Hepatocyte (in vitro differentiated cells): Measurements from ENCODE around the gene TPM2. TPM values are rescaled to one million over a fixed set of nuclear protein-coding genes. Genes with fewer than 3 reads are reported as not detected.

Experiments
- DNase-seq: peaks from one replicate; pipeline ENCODE4 v3.0.0-alpha.2; 2016; ENCODE audit warnings: low spot score
- H2AFZ ChIP-seq: fragments of 200-600 bp; sonication (generic); 2 replicates; pipeline ENCODE4 v1.6.0; 2016; ENCODE audit warnings: antibody characterized with exemption, mild to moderate bottlenecking
- H3K27ac ChIP-seq: fragments of 200-600 bp; sonication (generic); 2 replicates; pipeline ENCODE4 v1.5.1; 2016; ENCODE audit warnings: mild to moderate bottlenecking
- H3K27me3 ChIP-seq: fragments of 200-600 bp; sonication (generic); 2 replicates; pipeline ENCODE4 v1.6.1; 2016
- H3K36me3 ChIP-seq: fragments of 200-600 bp; sonication (generic); replicated peaks from 2 replicates; pipeline ENCODE4 v1.5.1; 2016; ENCODE audit warnings: low read depth; ENCODE audit not compliant: insufficient read depth
- H3K4me1 ChIP-seq: fragments of 200-600 bp; sonication (generic); 2 replicates; pipeline ENCODE4 v1.5.1; 2016; ENCODE audit warnings: mild to moderate bottlenecking, moderate library complexity; ENCODE audit not compliant: insufficient read depth
- H3K4me2 ChIP-seq: fragments of 200-600 bp; sonication (generic); 2 replicates; pipeline ENCODE4 v1.6.0; 2016
- H3K4me3 ChIP-seq: fragments of 200-600 bp; sonication (generic); 2 replicates; pipeline ENCODE4 v1.5.1; 2016; ENCODE audit warnings: mild to moderate bottlenecking
- H3K79me2 ChIP-seq: fragments of 200-600 bp; sonication (generic); 2 replicates; pipeline ENCODE4 v1.6.0; 2017; ENCODE audit warnings: mild to moderate bottlenecking
- H3K9me2 ChIP-seq: fragments of 200-600 bp; sonication (generic); replicated peaks from 2 replicates; pipeline ENCODE4 v1.6.0; 2017; ENCODE audit warnings: mild to moderate bottlenecking; ENCODE audit not compliant: insufficient read depth
- H3K9me3 ChIP-seq: fragments of 200-600 bp; sonication (generic); 2 replicates; pipeline ENCODE4 v1.5.1; 2016; ENCODE audit warnings: low read depth, mild to moderate bottlenecking
- H4K20me1 ChIP-seq: fragments of 200-600 bp; sonication (generic); 2 replicates; pipeline ENCODE4 v1.6.0; 2016; ENCODE audit warnings: mild to moderate bottlenecking; ENCODE audit not compliant: insufficient read depth, poor library complexity, severe bottlenecking
- CTCF ChIP-seq: fragments of 200-600 bp; sonication (generic); IDR thresholded peaks from 2 replicates; pipeline ENCODE4 v1.5.1; 2016; ENCODE audit warnings: antibody characterized with exemption, mild to moderate bottlenecking; ENCODE audit not compliant: poor library complexity
- EZH2 ChIP-seq: fragments of 200-600 bp; sonication (generic); IDR thresholded peaks from 2 replicates; pipeline ENCODE4 v1.6.1; 2016; ENCODE audit warnings: antibody characterized with exemption, mild to moderate bottlenecking, borderline replicate concordance
- EZH2phosphoT487 ChIP-seq: fragments of 200-600 bp; sonication (generic); IDR thresholded peaks from one replicate; pipeline ENCODE4 v1.6.1; 2018; ENCODE audit warnings: antibody characterized with exemption, mild to moderate bottlenecking, low read depth, moderate library complexity; ENCODE audit not compliant: unreplicated experiment, severe bottlenecking
- WGBS: methylation state at CpG from one replicate; pipeline ENCODE4 v1.1.6; 2016; ENCODE audit warnings: low lambda C conversion rate; ENCODE audit errors: missing lambda C conversion rate; 5-methylcytosine and 5-hydroxymethylcytosine counted together
- polyA plus RNA-seq: library from polyadenylated mRNA; unstranded; fragments of >200 nt; fragmentation: Nextera tagmentation; extraction: Ambion mirVana; gene quantifications from 2 replicates; pipeline ENCODE4 v1.2.1, GENCODE V29; 2016
- total RNA-seq: library from RNA; depleted of rRNA; stranded (reverse); fragments of >200 nt; gene quantifications from 2 replicates; pipeline ENCODE4 v1.2.3, GENCODE V29; 2014

Gene TPM2
- total and polyA plus RNA-seq, 2 experiments from 2014 or later: 98.7 to 166 TPM

DNA sequence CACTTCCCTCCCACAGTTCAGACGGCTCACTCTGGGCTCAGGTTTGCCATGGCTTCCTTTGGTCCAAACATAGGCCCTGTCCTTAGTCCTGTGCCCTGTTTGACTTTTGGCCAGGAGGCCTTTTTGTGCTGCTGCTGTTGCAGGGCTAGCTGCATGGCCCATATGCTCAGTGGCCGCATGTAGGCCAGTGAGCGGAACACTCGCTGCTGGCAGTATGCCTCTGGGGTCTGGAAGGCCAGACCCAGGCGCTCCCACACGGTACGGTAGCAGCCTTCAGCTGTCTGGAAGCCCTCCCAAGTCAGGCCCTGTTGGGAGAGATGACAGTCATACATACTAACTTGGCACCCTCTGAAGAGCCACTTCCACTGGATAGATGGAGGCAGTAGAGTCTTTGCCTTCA lies 47.4 kb upstream of the TPM2 start:
- H3K4me3 ChIP-seq: no peak overlapping the region
- peaks cover 6% of the 10 kb centered on the region for H4K20me1 ChIP-seq
- 89% methylated on average over 7 of the region's 7 CpGs for WGBS
- no peak overlapping the region for H3K27ac ChIP-seq
- no peaks in the 10 kb centered on the region for H3K27me3 ChIP-seq
- no peak for TF ChIP-seq EZH2
- no peak for TF ChIP-seq EZH2phosphoT487
- no peak for TF ChIP-seq CTCF
- H3K4me1 ChIP-seq: peaks cover 14% of the 10 kb centered on the region
- peaks cover 24% of the 10 kb centered on the region for H3K79me2 ChIP-seq
- no peaks in the 10 kb centered on the region for H3K9me3 ChIP-seq
- DNase-seq: no peak
- no peak overlapping the region for H2AFZ ChIP-seq
- no peaks in the 10 kb centered on the region for H3K36me3 ChIP-seq
- no peak overlapping the region for H3K4me2 ChIP-seq
- no peaks in the 10 kb centered on the region for H3K9me2 ChIP-seq

DNA sequence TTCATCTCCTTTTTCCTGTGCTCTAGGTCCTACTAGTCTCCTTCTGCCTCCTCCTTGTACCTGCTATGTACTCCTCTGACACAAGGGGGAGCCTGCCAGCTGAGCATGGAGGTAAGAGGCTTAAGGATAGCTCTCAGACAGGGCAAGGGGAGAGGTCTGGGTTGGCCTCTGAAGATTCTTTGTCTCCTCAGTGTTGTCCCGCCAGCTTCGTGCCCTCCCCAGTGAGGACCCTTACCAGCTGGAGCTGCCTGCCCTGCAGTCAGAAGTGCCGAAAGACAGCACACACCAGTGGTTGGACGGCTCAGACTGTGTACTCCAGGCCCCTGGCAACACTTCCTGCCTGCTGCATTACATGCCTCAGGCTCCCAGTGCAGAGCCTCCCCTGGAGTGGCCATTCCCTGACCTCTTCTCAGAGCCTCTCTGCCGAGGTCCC lies 46.5 kb upstream of the TPM2 start:
- peaks cover 30% of the 10 kb centered on the region for H3K79me2 ChIP-seq
- H3K27ac ChIP-seq: peak overlapping the region; percentile 14
- H3K4me2 ChIP-seq: no peak overlapping the region
- H3K27me3 ChIP-seq: no peaks in the 10 kb centered on the region
- no peaks in the 10 kb centered on the region for H3K9me3 ChIP-seq
- H4K20me1 ChIP-seq: peaks cover 6% of the 10 kb centered on the region
- peaks cover 15% of the 10 kb centered on the region for H3K4me1 ChIP-seq
- 50% methylated on average over 5 of the region's 5 CpGs for WGBS
- no peak overlapping the region for H3K4me3 ChIP-seq
- no peaks in the 10 kb centered on the region for H3K9me2 ChIP-seq
- no peaks in the 10 kb centered on the region for H3K36me3 ChIP-seq
- no peak overlapping the region for H2AFZ ChIP-seq
- peak; percentile 81 for DNase-seq
- TF ChIP-seq CTCF: peak; percentile 75
- TF ChIP-seq EZH2: no peak

- H2AFZ ChIP-seq: no peak overlapping the region
- TF ChIP-seq EZH2 (no peak), CTCF (no peak), EZH2phosphoT487 (no peak)
- WGBS: 87% methylated on average over 3 of the region's 3 CpGs
- no peak overlapping the region for H3K4me3 ChIP-seq
- H3K79me2 ChIP-seq: peaks cover 51% of the 10 kb centered on the region
- H3K36me3 ChIP-seq: no peaks in the 10 kb centered on the region
- H4K20me1 ChIP-seq: peaks cover 22% of the 10 kb centered on the region
- no peaks in the 10 kb centered on the region for H3K9me3 ChIP-seq
- H3K4me1 ChIP-seq: peaks cover 34% of the 10 kb centered on the region
- no peak for DNase-seq
- H3K9me2 ChIP-seq: no peaks in the 10 kb centered on the region
- H3K4me2 ChIP-seq: peak overlapping the region; percentile 89
- no peaks in the 10 kb centered on the region for H3K27me3 ChIP-seq
- H3K27ac ChIP-seq: peak overlapping the region; percentile 95
These were observed 44.4 kb upstream of the TPM2 start for GRCh38 chr9:35734096-35734495.
